Testis (tissue), 2 donors: Measurements from ENCODE around the gene SLC7A14.

Experiments
- CTCF ChIP-seq, 3 experiments: fragments of 450-650 bp in 2 of 3; fragments of 200-600 bp in 1 of 3; sonication (generic) in 1 of 3; IDR thresholded peaks; one replicate each; pipeline ENCODE4 v1.5.1; 2016 to 2019; ENCODE audit warnings: antibody characterized with exemption in 3 of 3, mild to moderate bottlenecking in 2 of 3, moderate library complexity in 1 of 3
- POLR2A ChIP-seq: fragments of 450-650 bp; IDR thresholded peaks from one replicate; pipeline ENCODE4 v1.6.1; 2017; ENCODE audit warnings: antibody characterized with exemption, mild to moderate bottlenecking, moderate library complexity

- no peak for TF ChIP-seq CTCF (IDR thresholded peaks at IDR 0.05)
- TF ChIP-seq POLR2A, result no peak
These were observed 97.1 kb downstream of the SLC7A14 start for GRCh38 chr3:170488802-170489201.
